ENCODE measurements around the gene FIG4. TPM values are rescaled to one million over a fixed set of nuclear protein-coding genes. Genes with fewer than 3 reads are reported as not detected.

Gene FIG4
- total RNA-seq, 2 donors from 2014 or later = 20.9 to 23.9 TPM

- DNase-seq (ENCODE audit: low spot score) = no peak
- intact Hi-C loops (cut with DNase I) = no loop called here
Measured at GRCh38 chr6:109787312-109787711, 96.2 kb downstream of the FIG4 start.

- no peak for DNase-seq (ENCODE audit: low spot score)
- intact Hi-C loops (cut with DNase I) = no loop called here
Measured at GRCh38 chr6:109788687-109789086, 97.6 kb downstream of the FIG4 start.

DNA sequence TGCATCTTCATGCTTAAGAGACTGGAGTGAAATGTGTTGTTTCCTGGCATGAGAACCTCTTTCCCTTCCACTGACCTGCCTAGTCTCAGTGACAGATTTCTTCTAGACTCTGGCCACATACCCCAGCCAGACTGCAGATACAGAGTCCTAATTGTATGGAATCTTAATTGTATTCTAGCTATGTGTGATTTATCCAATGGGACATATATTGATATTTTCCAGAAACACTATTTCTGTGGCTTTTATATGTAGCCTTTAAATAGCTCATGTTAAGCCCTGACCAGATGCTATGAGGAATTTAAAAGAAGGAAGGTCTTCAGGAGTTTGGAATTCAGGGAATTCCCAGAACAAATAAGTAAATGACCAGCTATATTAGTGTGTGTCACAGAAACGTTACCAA is 99.0 kb downstream of the FIG4 start:
- DNase-seq (ENCODE audit: low spot score) = no peak
- intact Hi-C loops (cut with DNase I) = no loop called here

DNA sequence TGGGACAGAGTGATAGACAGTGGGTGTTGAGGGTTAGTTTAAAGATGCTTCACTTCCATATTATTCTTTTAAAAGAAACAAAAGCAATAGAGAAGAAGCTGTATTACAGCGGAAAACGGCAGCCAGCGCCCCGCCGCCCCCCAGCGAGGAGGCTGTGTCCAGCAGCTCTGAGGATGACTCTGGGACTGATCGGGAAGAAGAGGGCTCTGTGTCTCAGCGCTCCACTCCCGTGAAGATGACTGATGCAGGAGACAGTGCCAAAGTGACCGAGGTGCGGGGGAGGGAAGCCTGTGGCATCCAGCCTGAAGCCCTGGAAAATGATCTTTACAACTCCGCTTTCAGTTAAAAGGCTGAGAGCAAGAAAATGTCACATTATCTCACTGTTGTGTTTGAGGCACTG is 100.2 kb downstream of the FIG4 start:
- DNase-seq (ENCODE audit: low spot score) = no peak
- intact Hi-C loops (cut with DNase I) = no loop called here

- intact Hi-C loops (cut with DNase I) = no loop called here
- DNase-seq (ENCODE audit: low spot score) = no peak
Measured at GRCh38 chr6:109793021-109793420, 101.9 kb downstream of the FIG4 start.

GRCh38 chr6:109793792-109794191 is 102.7 kb downstream of the FIG4 start:
- no peak for DNase-seq (ENCODE audit: low spot score)
- intact Hi-C loops (cut with DNase I) = no loop called here

- intact Hi-C loops (cut with DNase I) = no loop called here
- DNase-seq (ENCODE audit: low spot score) = no peak
Measured at GRCh38 chr6:109794201-109794923, 103.3 kb downstream of the FIG4 start.

GRCh38 chr6:109795994-109796555 is 105.0 kb downstream of the FIG4 start:
- no peak for DNase-seq (ENCODE audit: low spot score)
- intact Hi-C loops (cut with DNase I) = no loop called here

- intact Hi-C loops (cut with DNase I) = no loop called here
Measured at GRCh38 chr6:109799129-109799528, 108.0 kb downstream of the FIG4 start.

DNA sequence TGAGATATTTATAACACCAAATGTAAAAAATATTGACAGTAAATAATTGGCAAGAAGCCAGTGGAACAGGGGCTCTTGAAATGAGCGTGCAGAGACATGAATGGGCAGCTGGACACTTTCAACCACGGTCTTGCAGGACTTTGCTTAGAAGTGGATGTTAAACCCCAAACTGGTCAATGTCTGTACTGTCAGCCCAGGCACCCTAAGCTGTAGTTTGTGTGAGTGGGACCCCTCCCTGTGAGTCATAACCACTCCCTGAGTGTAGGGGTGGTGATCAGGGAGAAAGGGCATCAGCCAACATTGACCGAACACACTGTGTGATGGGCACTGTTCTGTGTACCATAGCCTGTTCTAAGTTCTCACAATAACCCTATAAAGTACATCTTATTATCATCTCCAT is 108.6 kb downstream of the FIG4 start:
- intact Hi-C loops (cut with DNase I) = no loop called here
- no peak for DNase-seq (ENCODE audit: low spot score)

More at GRCh38 chr6:109799129-109799528, 108.0 kb downstream of the FIG4 start:
- no peak for DNase-seq (ENCODE audit: low spot score)

DNA sequence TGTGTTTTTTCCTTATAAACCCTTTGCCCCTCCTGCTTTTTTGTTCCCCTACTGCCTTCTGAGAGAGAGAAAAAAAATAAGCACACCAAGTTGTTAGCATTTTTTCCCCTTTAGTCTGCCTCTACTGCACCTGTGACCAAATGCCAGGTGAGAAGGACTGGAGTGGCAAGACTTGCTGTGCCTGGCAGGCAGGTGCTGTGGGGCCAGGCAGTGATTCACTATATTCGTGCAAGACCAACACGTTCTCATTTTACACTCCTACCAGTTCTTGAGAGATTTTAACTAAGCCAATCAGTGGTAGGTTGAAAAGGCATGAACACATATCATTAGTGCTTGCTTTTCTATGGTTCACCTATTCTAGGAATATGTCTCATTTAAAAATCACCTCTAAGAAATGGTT is 109.7 kb downstream of the FIG4 start:
- intact Hi-C loops (cut with DNase I) = no loop called here

GRCh38 chr6:109801794-109802193 is 110.7 kb downstream of the FIG4 start:
- DNase-seq (ENCODE audit: low spot score) = no peak
- intact Hi-C loops (cut with DNase I) = no loop called here

More for the DNA sequence above, 109.7 kb downstream of the FIG4 start:
- DNase-seq (ENCODE audit: low spot score) = no peak

DNA sequence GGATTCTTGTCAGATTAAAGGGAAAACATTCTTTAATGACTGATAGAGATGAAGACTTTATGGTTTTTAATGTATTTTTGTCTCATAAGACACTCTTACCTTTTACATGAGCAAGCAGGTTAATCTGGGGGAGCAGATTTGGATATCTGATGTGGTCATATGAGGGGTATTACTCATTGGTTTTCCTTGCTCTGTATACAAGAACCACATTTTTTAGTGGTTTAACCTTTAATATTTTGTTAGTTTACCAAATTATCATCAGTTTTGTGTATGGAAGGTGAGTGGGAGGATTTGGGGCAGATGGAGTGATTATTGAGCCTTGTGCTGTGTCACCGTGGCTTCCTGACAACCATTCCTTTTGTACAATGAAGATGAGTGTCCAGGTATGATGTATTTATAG is 112.9 kb downstream of the FIG4 start:
- no peak for DNase-seq (ENCODE audit: low spot score)
- intact Hi-C loops (cut with DNase I) = no loop called here

DNA sequence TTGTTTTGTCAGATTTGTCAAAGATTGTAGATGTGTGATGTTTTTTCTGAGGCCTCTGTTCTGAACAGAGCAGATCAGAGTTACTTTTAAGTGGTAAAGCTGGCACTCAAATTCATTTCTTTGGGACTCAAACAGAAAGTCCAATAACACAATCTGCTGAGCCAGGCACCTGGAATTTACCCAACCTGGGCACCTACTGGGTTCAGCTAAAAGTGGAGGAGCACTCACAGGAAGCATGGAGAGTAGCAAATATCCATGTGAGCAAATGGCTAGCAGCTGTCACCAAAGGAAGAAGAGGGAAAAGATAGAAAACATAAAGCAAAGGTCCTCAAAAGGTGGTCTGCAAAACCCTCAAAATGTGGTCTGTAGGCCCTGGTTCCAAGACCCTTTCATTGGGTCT is 116.8 kb downstream of the FIG4 start:
- intact Hi-C loops (cut with DNase I) = no loop called here
- no peak for DNase-seq (ENCODE audit: low spot score)

DNA sequence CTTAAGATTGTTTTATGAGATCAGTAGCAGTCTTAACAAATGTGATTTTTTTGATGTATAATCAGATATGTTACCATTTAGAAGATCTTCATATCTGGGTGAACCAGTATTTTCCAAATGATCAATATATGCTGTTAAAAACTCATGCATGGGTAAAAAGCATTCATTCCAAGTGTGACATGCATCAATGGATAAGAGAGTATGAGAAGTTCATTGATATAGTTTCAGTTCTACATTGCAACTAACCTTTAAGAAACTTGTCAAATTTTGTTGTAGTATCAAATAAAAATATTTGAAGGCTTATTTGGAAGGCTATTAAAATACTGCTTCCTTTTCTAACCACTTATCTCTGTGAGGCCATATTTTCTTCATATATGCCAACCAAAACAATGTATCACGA is 117.7 kb downstream of the FIG4 start:
- intact Hi-C loops (cut with DNase I) = no loop called here
- no peak for DNase-seq (ENCODE audit: low spot score)

DNA sequence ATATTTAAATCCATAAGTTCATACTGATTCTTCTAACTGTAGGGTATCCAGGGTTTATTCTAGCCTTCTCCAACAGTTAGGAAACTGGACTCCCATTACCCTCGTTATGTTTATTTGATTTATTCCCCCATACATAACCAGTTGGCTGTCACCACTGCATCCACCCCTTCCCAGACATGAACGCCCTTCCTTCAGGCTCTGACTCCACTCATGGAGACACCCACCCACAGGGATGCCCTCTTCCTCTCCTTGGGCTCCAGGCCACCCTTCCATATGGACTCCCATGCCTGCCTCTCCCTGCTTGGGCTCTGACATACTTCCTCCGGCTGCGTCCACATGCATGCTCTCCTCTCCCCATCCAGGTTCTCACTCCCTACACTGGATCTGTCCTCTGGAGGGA is 124.0 kb downstream of the FIG4 start:
- DNase-seq (ENCODE audit: low spot score) = no peak
- intact Hi-C loops (cut with DNase I) = no loop called here

DNA sequence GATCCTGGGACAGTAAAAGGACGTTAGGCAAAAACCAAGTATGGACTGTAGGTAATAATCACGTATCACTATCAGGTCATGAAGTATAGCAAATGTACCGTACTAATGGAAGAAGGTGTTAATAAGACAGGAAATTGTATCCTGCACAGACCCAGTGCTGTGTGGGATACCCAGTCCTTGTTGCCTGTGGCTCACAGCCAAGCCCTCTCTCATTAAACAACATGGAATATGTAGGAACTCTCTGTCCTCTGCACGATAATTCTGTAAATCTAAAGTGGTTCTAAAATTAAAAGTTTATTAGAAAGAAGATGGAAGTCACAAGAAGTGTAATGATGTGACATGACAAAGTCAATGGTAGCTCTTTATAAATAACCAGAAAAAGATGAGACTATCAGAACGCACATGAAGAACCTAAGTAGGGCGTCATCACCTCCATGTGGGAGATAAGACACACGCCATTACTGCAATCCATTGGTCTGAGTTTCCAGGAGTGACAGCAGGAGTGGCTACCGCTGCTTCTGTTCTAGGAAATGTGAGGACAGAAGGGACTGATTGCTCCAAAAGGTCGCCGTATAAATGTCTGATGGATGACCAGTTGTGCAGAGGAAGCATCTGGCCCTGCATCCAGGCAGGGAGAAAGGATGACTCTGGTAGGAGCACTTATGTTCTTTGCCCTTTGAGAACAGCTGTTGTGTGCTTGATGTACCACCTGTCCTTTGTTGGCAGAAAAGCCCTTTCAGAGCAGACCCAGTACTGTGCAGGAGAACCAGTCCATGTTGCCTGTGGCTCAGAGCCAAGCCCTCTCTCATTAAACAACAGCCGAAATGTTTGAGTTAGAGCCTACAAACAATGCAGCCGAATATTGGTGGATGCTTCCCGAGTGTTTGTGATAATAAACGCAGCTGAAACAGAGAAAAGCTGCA is 125.6 kb downstream of the FIG4 start:
- intact Hi-C loops (cut with DNase I) = no loop called here

GRCh38 chr6:109820706-109821350 is 129.7 kb downstream of the FIG4 start:
- intact Hi-C loops (cut with DNase I) = no loop called here
- no peak for DNase-seq (ENCODE audit: low spot score)

More for the DNA sequence above, 125.6 kb downstream of the FIG4 start:
- DNase-seq (ENCODE audit: low spot score) = no peak

- no peak for DNase-seq (ENCODE audit: low spot score)
- intact Hi-C loops (cut with DNase I) = no loop called here
Measured at GRCh38 chr6:109821428-109821827, 130.3 kb downstream of the FIG4 start.

DNA sequence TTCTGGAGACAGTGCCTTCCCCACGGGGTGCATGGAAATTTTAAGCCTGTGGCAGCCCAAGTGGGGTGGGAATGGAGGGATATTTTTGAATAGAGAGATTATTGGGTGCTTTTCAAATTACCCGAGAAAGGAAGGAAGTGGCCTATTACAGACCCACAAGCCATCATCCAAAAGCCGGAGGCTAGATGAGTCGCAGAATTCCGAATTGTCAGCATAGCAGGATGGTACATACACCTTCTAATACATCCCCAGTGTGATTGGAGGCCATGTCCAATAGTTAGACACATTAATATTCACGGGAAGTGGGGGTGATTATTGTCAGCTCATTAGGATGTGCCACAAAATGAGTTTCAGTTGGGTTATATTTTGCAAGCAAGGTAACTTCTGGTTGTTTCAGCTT is 133.0 kb downstream of the FIG4 start:
- no peak for DNase-seq (ENCODE audit: low spot score)
- intact Hi-C loops (cut with DNase I) = no loop called here
